Measurements from ENCODE around the gene TMEM33. TPM values are rescaled to one million over a fixed set of nuclear protein-coding genes. Genes with fewer than 3 reads are reported as not detected.
"Not testable (repeated sequence)": the region's sequence is repeated elsewhere in the genome, so short reads cannot be mapped to it uniquely, and the experiment has no call there.

Gene TMEM33
- polyA plus RNA-seq, 3 donors, result 21.7 to 61.6 (median 60.7) TPM

DNA sequence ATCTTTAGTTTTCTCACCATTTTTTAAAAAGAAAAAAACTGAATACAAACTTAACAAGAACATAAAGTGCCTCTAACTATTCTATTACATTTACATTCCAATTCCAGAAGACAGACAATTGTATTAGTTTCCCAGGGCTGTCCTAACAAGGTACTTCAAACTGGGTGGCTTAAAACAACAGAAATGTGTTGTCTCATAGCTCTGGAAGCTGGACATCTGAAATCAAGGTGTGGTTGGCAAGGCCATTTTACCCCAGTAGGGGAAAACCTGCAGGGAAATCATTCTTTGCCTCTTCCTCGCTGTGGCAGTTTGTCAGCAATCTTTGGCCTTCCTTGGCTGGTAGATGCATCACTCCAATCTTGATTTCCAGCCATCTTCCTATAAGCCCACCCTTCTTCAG is 37.5 kb upstream of the TMEM33 start:
- Histone ChIP-seq H4K20me1 (ENCODE audit: insufficient read depth, low read length) (no peaks in the 10 kb centered on the region), H3K9me3 (replicated peaks in 1 of 2; ENCODE audit: control insufficient read depth in 1 of 2, insufficient read depth in 1 of 2, low read length in 2 of 2) (peaks cover 0 to 12% of the 10 kb centered on the region in 2 donors), H3K4me1 (ENCODE audit: control insufficient read depth in 1 of 2, insufficient read depth in 2 of 2, low read length in 2 of 2) (no peaks in the 10 kb centered on the region), H3K9ac (ENCODE audit: insufficient read depth, low read length, poor library complexity, severe bottlenecking) (no peak overlapping the region), H3K27ac (ENCODE audit: low read depth in 1 of 2, low read length in 2 of 2) (no peak overlapping the region), H3K79me2 (ENCODE audit: insufficient read depth, low read length) (no peaks in the 10 kb centered on the region), H3K27me3 (ENCODE audit: control insufficient read depth in 2 of 2, insufficient read depth in 2 of 2, low read length in 2 of 2) (peaks cover 0 to 6% of the 10 kb centered on the region in 2 donors), H2AFZ (ENCODE audit: insufficient read depth, low read depth, low read length, poor library complexity, severe bottlenecking) (no peak overlapping the region), H3K4me3 (replicated peaks in 1 of 3; ENCODE audit: low read depth in 2 of 3, low read length in 3 of 3) (no peak overlapping the region), H3K36me3 (replicated peaks in 1 of 2; ENCODE audit: control insufficient read depth in 1 of 2, insufficient read depth in 2 of 2, low read length in 2 of 2) (no peaks in the 10 kb centered on the region), H3K4me2 (replicated peaks; ENCODE audit: extremely low read depth, low read length, poor library complexity, severe bottlenecking) (no peak overlapping the region)
- no peak for TF ChIP-seq CTCF (IDR thresholded peaks at IDR 0.05)
- Mint-ChIP-seq H3K27ac (no peak overlapping the region), H3K4me3 (no peak overlapping the region), H3K36me3 (no peaks in the 10 kb centered on the region), H3K4me1 (peaks cover 1% of the 10 kb centered on the region), H3K9me3 (peaks cover 16 to 26% (median 22%) of the 10 kb centered on the region in 7 donors), H3K27me3 (ENCODE audit: low read depth in 3 of 3) (peaks cover 0 to 5% (median 3%) of the 10 kb centered on the region in 3 donors)
- no peak for DNase-seq
- WGBS (ENCODE audit: insufficient coverage), result 100% methylated on average over 1 of the region's 1 CpG
- intact Hi-C loops (cut with micrococcal nuclease), result no loop called here

GRCh38 chr4:41909136-41909535 is 26.1 kb upstream of the TMEM33 start:
- H3K36me3 Mint-ChIP-seq, result peaks cover 35 to 38% of the 10 kb centered on the region in 2 donors
- H3K27me3 Mint-ChIP-seq (ENCODE audit: low read depth in 3 of 3); H3K4me3 Mint-ChIP-seq; H3K4me1 Mint-ChIP-seq; H3K79me2 ChIP-seq (ENCODE audit: insufficient read depth, low read length); DNase-seq; intact Hi-C loops (cut with micrococcal nuclease); H3K4me2 ChIP-seq (replicated peaks; ENCODE audit: extremely low read depth, low read length, poor library complexity, severe bottlenecking); H2AFZ ChIP-seq (ENCODE audit: insufficient read depth, low read depth, low read length, poor library complexity, severe bottlenecking); H4K20me1 ChIP-seq (ENCODE audit: insufficient read depth, low read length); H3K9ac ChIP-seq (ENCODE audit: insufficient read depth, low read length, poor library complexity, severe bottlenecking); H3K4me3 ChIP-seq (replicated peaks in 1 of 3; ENCODE audit: low read depth in 2 of 3, low read length in 3 of 3); H3K27ac ChIP-seq (ENCODE audit: low read depth in 1 of 2, low read length in 2 of 2); H3K4me1 ChIP-seq (ENCODE audit: control insufficient read depth in 1 of 2, insufficient read depth in 2 of 2, low read length in 2 of 2); H3K27me3 ChIP-seq (ENCODE audit: control insufficient read depth in 2 of 2, insufficient read depth in 2 of 2, low read length in 2 of 2): not testable (repeated sequence)
- Histone ChIP-seq H3K36me3 (replicated peaks in 1 of 2; ENCODE audit: control insufficient read depth in 1 of 2, insufficient read depth in 2 of 2, low read length in 2 of 2) (peaks cover 6 to 24% of the 10 kb centered on the region in 2 donors), H3K9me3 (replicated peaks in 1 of 2; ENCODE audit: control insufficient read depth in 1 of 2, insufficient read depth in 1 of 2, low read length in 2 of 2) (peaks cover 0 to 13% of the 10 kb centered on the region in 2 donors)
- 57% methylated on average over 1 of the region's 1 CpG for WGBS (ENCODE audit: insufficient coverage)
- H3K9me3 Mint-ChIP-seq, result peaks cover 14 to 30% (median 27%) of the 10 kb centered on the region in 7 donors
- peak overlapping the region in 1 of 7 donors; percentile 5 for H3K27ac Mint-ChIP-seq
